ENCODE measurements around the gene ABTB1. TPM values are rescaled to one million over a fixed set of nuclear protein-coding genes. Genes with fewer than 3 reads are reported as not detected.
A peak's percentile ranks its signal among the peaks of the same experiment; 100 is the strongest.
"Not testable (repeated sequence)": the region's sequence is repeated elsewhere in the genome, so short reads cannot be mapped to it uniquely, and the experiment has no call there.

Gene ABTB1
- total RNA-seq, 3 donors from 2014 or later: 19.9 to 48.7 (median 33.7) TPM

GRCh38 chr3:127652246-127652995 is 20.3 kb upstream of the ABTB1 start:
- Histone ChIP-seq H3K4me1 (ENCODE audit: low read depth) (no peaks in the 10 kb centered on the region), H3K4me3 (no peak overlapping the region), H3K36me3 (ENCODE audit: low read depth) (no peaks in the 10 kb centered on the region), H3K9me3 (no peaks in the 10 kb centered on the region)
- TF ChIP-seq CTCF (IDR thresholded peaks at IDR 0.05): peak; percentile 66
- peak; percentile 79 for ATAC-seq
- intact Hi-C loops (cut with DNase I, micrococcal nuclease): loop anchor here (5.0 kb wide), 2 partner anchors 180 to 310 kb away; no protein-coding TSS in a partner anchor
- peak in 2 of 3 donors; percentile 45 to 56 for DNase-seq

- DNase-seq (no peak), ATAC-seq (no peak)
- no peak for TF ChIP-seq CTCF (IDR thresholded peaks at IDR 0.05)
- no peaks in the 10 kb centered on the region for H3K36me3 ChIP-seq (ENCODE audit: low read depth)
- no peak overlapping the region for H3K4me3 ChIP-seq
- no peaks in the 10 kb centered on the region for H3K4me1 ChIP-seq (ENCODE audit: low read depth)
- H3K9me3 ChIP-seq: no peaks in the 10 kb centered on the region
- intact Hi-C loops (cut with DNase I, micrococcal nuclease): loop anchor here (5.0 kb wide), 2 partner anchors 178 to 308 kb away; no protein-coding TSS in a partner anchor
Measured at GRCh38 chr3:127654374-127654773, 18.4 kb upstream of the ABTB1 start.

- not testable (repeated sequence) for H3K4me3 ChIP-seq; H3K9me3 ChIP-seq; ATAC-seq; DNase-seq; H3K4me1 ChIP-seq (ENCODE audit: low read depth); H3K36me3 ChIP-seq (ENCODE audit: low read depth)
- intact Hi-C loops (cut with DNase I, micrococcal nuclease): loop anchor here (5.0 kb wide), 2 partner anchors 177 to 307 kb away; no protein-coding TSS in a partner anchor
Measured at GRCh38 chr3:127654993-127655392, 17.8 kb upstream of the ABTB1 start.

GRCh38 chr3:127655641-127656040 is 17.1 kb upstream of the ABTB1 start:
- no peak for ATAC-seq
- intact Hi-C loops (cut with DNase I, micrococcal nuclease): no loop called here
- Histone ChIP-seq H3K9me3 (no peaks in the 10 kb centered on the region), H3K36me3 (ENCODE audit: low read depth) (no peaks in the 10 kb centered on the region), H3K4me1 (ENCODE audit: low read depth) (no peaks in the 10 kb centered on the region), H3K4me3 (no peak overlapping the region)
- DNase-seq: no peak
- TF ChIP-seq CTCF (IDR thresholded peaks at IDR 0.05): no peak

GRCh38 chr3:127656906-127657305 is 15.8 kb upstream of the ABTB1 start:
- TF ChIP-seq CTCF (IDR thresholded peaks at IDR 0.05): no peak
- intact Hi-C loops (cut with DNase I, micrococcal nuclease): no loop called here

GRCh38 chr3:127658234-127658633 is 14.5 kb upstream of the ABTB1 start:
- Histone ChIP-seq H3K9me3 (no peaks in the 10 kb centered on the region), H3K4me1 (ENCODE audit: low read depth) (no peaks in the 10 kb centered on the region), H3K4me3 (no peak overlapping the region), H3K36me3 (ENCODE audit: low read depth) (no peaks in the 10 kb centered on the region)
- ATAC-seq (no peak), DNase-seq (no peak)
- intact Hi-C loops (cut with DNase I, micrococcal nuclease): no loop called here
- TF ChIP-seq CTCF (IDR thresholded peaks at IDR 0.05): no peak

More at GRCh38 chr3:127656906-127657305, 15.8 kb upstream of the ABTB1 start:
- Histone ChIP-seq H3K36me3 (ENCODE audit: low read depth) (no peaks in the 10 kb centered on the region), H3K9me3 (no peaks in the 10 kb centered on the region), H3K4me1 (ENCODE audit: low read depth) (no peaks in the 10 kb centered on the region), H3K4me3 (no peak overlapping the region)
- no peak for DNase-seq
- no peak for ATAC-seq
